Lower lobe of right lung (tissue), 2 donors: Measurements from ENCODE around the gene PTPRN2. TPM values are rescaled to one million over a fixed set of nuclear protein-coding genes. Genes with fewer than 3 reads are reported as not detected.
"Not testable (repeated sequence)": the region's sequence is repeated elsewhere in the genome, so short reads cannot be mapped to it uniquely, and the experiment has no call there.

Source experiments
- ATAC-seq, 2 donors: fragments of 200-7000 bp; cut with Tn5 transposase; one replicate each; pipeline ENCODE4 v1.9.1; 2020 to 2022; ENCODE audit warnings: mild to moderate bottlenecking in 2 of 2, moderate library complexity in 2 of 2
- DNase-seq: peaks from one replicate; pipeline ENCODE4 v3.0.0-alpha.2; 2020
- H3K27ac ChIP-seq: fragments of 200-600 bp; one replicate; pipeline ENCODE4 v1.8.0; 2022
- H3K27me3 ChIP-seq: fragments of 200-600 bp; one replicate; pipeline ENCODE4 v1.8.0; 2022; ENCODE audit warnings: low read depth
- H3K36me3 ChIP-seq: fragments of 200-600 bp; one replicate; pipeline ENCODE4 v1.8.0; 2022; ENCODE audit warnings: mild to moderate bottlenecking
- H3K4me1 ChIP-seq: fragments of 200-600 bp; one replicate; pipeline ENCODE4 v1.8.0; 2022
- H3K4me3 ChIP-seq: fragments of 200-600 bp; one replicate; pipeline ENCODE4 v1.8.0; 2022; ENCODE audit warnings: mild to moderate bottlenecking
- H3K9me3 ChIP-seq: fragments of 200-600 bp; one replicate; pipeline ENCODE4 v1.8.0; 2022
- intact Hi-C: fragments of 100-400 bp; cut with DNase I; formaldehyde crosslinking; loops from one replicate; pipeline ENCODE4 v1.11.0; 2022
- total RNA-seq: library from RNA; stranded (reverse); fragmentation: NEBNext Ultra II Directional; extraction: Animal tissue kit (Norgen Biotek cat#: 25700); gene quantifications from one replicate; pipeline ENCODE4 v1.2.1, GENCODE V29; 2021
- TF ChIP-seq, protein P1 (sequence below): fragments of 200-600 bp; IDR thresholded peaks from one replicate; pipeline ENCODE4 v1.8.0; 2022; ENCODE audit warnings: antibody characterized with exemption, mild to moderate bottlenecking
- donor health status: DM: no; HTN: yes; CAD: no; lungs with severe emphysema.

Gene PTPRN2
- total RNA-seq, 1 donor from 2014 or later, result 6.8 TPM

DNA sequence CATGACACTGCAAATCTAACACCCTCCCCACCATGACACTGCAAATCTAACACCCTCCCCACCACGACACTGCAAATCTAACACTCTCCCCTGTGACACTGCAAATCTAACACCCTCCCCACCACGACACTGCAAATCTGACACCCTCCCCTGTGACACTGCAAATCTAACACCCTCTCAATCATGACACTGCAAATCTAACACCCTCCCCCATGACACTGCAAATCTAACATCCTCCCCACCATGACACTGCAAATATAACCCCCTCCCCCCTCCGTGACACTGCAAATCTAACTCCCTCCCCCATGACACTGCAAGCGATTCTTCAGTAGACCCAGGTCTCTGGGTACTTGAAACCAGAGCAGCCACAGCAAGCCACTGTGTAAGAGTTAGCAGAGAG lies 646.4 kb downstream of the PTPRN2 start:
- H3K4me3 ChIP-seq, result no peak overlapping the region
- no peaks in the 10 kb centered on the region for H3K36me3 ChIP-seq
- intact Hi-C loops, result no loop called here
- H3K4me1 ChIP-seq, result no peaks in the 10 kb centered on the region
- no peak for DNase-seq
- peaks cover 2% of the 10 kb centered on the region for H3K9me3 ChIP-seq
- TF ChIP-seq, protein P1, sequence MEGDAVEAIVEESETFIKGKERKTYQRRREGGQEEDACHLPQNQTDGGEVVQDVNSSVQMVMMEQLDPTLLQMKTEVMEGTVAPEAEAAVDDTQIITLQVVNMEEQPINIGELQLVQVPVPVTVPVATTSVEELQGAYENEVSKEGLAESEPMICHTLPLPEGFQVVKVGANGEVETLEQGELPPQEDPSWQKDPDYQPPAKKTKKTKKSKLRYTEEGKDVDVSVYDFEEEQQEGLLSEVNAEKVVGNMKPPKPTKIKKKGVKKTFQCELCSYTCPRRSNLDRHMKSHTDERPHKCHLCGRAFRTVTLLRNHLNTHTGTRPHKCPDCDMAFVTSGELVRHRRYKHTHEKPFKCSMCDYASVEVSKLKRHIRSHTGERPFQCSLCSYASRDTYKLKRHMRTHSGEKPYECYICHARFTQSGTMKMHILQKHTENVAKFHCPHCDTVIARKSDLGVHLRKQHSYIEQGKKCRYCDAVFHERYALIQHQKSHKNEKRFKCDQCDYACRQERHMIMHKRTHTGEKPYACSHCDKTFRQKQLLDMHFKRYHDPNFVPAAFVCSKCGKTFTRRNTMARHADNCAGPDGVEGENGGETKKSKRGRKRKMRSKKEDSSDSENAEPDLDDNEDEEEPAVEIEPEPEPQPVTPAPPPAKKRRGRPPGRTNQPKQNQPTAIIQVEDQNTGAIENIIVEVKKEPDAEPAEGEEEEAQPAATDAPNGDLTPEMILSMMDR, result no peak
- H3K27ac ChIP-seq, result no peak overlapping the region
- H3K27me3 ChIP-seq, result no peaks in the 10 kb centered on the region
- no peak for ATAC-seq

DNA sequence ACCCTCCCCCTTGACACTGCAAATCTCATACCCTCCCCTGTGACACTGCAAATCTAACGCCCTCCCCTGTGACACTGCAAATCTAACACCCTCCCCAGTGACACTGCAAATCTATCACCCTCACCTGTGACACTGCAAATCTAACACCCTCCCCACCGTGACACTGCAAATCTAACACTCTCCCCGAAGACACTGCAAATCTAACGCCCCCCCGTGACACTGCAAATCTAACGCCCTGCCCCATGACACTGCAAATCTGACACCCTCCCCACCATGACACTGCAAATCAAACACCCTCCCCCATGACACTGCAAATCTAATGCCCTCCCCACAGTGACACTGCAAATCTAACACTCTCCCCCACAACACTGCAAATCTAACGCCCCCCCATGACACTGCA lies 647.1 kb downstream of the PTPRN2 start:
- no peak overlapping the region for H3K4me3 ChIP-seq
- no peaks in the 10 kb centered on the region for H3K9me3 ChIP-seq
- intact Hi-C loops, result no loop called here
- H3K36me3 ChIP-seq, result no peaks in the 10 kb centered on the region
- DNase-seq, result no peak
- ATAC-seq, result no peak
- H3K27ac ChIP-seq, result no peak overlapping the region
- no peaks in the 10 kb centered on the region for H3K27me3 ChIP-seq
- TF ChIP-seq, protein P1, result no peak
- no peaks in the 10 kb centered on the region for H3K4me1 ChIP-seq

DNA sequence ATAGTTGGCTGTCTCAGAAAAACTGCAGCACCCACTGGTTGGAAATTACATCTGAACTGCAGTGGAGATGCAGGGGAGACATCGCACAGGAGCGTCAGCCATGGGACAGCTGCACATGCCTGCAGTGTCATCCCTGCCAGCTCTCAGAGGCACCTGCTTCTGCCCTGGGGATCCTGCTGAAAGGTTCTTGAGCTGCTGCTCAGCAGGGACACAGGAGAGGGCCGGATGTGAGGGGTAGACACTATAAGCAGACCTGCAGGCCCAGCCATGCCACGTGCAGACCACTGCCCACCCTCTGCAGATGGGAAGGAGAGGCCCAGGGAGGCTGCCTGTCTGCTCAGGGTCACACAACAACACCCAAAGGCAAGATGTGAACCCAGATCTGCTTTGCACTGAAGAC lies 649.4 kb downstream of the PTPRN2 start:
- no peaks in the 10 kb centered on the region for H3K36me3 ChIP-seq
- H3K27me3 ChIP-seq, result no peaks in the 10 kb centered on the region
- H3K4me1 ChIP-seq, result no peaks in the 10 kb centered on the region
- no peak for DNase-seq
- H3K27ac ChIP-seq, result no peak overlapping the region
- intact Hi-C loops, result no loop called here
- H3K4me3 ChIP-seq, result no peak overlapping the region
- ATAC-seq, result no peak
- no peaks in the 10 kb centered on the region for H3K9me3 ChIP-seq
- TF ChIP-seq, protein P1, result no peak

DNA sequence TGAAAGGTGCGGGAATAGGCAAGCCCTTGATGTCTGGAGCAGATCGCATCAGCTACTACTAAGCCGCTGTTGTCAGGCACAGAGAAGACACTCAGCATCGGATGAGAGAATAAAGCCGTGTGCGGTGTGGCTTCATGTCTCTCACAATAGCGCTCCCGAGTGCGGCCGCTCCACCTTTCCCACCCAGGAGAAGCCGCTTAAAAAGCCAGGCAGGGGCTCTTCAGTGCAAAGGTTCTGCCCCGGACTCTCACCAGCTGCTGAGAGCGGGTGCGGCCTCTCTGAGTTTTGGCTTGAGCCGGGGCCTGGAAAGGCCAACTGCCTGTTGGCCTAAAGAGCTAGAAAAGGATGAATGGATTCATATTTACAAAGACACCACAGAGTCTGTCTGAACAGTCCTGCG lies 650.2 kb downstream of the PTPRN2 start:
- intact Hi-C loops, result no loop called here
- no peaks in the 10 kb centered on the region for H3K9me3 ChIP-seq
- H3K4me1 ChIP-seq, result no peaks in the 10 kb centered on the region
- no peak for ATAC-seq
- no peak overlapping the region for H3K4me3 ChIP-seq
- no peaks in the 10 kb centered on the region for H3K36me3 ChIP-seq
- DNase-seq, result no peak
- H3K27ac ChIP-seq, result no peak overlapping the region
- TF ChIP-seq, protein P1, result no peak
- no peaks in the 10 kb centered on the region for H3K27me3 ChIP-seq

DNA sequence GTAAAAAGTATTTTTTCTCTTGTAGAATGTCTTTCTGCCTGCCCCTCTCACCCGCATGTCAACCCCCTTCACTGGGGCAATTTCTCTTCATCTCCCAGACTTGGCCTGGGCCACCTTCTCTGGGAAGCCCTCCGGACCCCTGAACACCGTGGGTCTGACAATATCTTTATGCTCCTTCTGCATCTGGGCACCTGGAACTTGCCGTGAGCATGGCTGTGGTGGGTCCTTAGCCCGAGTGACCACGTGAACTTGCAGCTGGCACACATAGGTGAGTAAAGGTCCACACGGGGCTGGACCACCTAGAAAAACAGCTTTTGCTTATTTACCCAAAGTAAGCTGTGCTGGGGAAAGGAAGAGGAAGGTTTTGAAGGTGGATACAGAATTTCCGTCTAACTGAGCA lies 650.6 kb downstream of the PTPRN2 start:
- no peaks in the 10 kb centered on the region for H3K4me1 ChIP-seq
- DNase-seq, result no peak
- H3K9me3 ChIP-seq, result no peaks in the 10 kb centered on the region
- H3K27ac ChIP-seq, result no peak overlapping the region
- intact Hi-C loops, result no loop called here
- no peaks in the 10 kb centered on the region for H3K36me3 ChIP-seq
- TF ChIP-seq, protein P1, result no peak
- no peak for ATAC-seq
- no peaks in the 10 kb centered on the region for H3K27me3 ChIP-seq
- H3K4me3 ChIP-seq, result no peak overlapping the region

DNA sequence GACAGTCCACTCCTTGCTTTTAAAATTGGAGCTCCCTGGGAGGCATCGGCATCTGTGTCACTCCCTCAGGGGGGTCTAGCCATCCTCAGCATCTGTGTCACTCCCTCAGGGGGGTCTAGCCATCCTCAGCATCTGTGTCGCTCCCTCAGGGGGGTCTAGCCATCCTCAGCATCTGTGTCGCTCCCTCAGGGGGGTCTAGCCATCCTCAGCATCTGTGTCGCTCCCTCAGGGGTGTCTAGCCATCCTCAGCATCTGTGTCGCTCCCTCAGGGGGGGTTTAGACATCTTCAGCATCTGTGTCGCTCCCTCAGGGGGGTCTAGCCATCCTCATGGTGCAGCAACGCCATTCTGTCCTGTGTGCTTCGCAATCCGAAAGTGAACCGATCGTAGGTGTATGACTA lies 651.9 kb downstream of the PTPRN2 start:
- H3K27ac ChIP-seq, DNase-seq, ATAC-seq, H3K4me3 ChIP-seq, H3K9me3 ChIP-seq, H3K36me3 ChIP-seq, H3K27me3 ChIP-seq, intact Hi-C loops, H3K4me1 ChIP-seq: not testable (repeated sequence)

DNA sequence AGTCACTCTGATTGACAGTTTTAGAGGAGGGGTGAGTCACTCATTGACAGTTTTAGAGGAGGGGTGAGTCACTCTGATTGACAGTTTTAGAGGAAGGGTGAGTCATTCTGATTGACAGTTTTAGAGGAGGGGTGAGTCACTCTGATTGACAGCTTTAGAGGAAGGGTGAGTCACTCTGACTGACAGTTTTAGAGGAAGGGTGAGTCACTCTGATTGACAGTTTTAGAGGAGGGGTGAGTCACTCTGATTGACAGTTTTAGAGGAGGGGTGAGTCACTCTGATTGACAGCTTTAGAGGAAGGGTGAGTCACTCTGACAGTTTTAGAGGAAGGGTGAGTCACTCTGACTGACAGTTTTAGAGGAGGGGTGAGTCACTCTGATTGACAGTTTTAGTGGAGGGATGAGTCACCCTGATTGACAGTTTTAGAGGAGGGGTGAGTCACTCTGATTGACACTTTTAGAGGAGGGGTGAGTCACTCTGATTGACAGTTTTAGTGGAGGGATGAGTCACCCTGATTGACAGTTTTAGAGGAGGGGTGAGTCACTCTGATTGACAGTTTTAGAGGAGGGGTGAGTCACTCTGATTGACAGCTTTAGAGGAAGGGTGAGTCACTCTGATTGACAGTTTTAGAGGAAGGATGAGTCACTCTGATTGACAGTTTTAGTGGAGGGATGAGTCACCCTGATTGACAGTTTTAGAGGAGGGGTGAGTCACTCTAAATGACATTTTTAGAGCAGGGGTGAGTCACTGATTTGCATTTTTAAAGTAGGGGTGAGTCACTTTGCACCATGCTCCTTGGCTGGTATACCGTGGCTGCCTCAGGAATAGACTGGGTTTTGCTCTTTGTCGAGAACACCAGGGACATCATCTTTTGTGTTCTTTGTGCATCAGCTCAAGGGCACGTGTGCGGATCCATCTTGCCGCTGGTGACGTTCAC lies 654.1 kb downstream of the PTPRN2 start:
- H3K4me3 ChIP-seq, intact Hi-C loops, H3K4me1 ChIP-seq, DNase-seq, ATAC-seq, H3K36me3 ChIP-seq, H3K27ac ChIP-seq, H3K9me3 ChIP-seq, H3K27me3 ChIP-seq: not testable (repeated sequence)
